COLO668 (cell line): ENCODE measurements around the gene TMEM53.

Experiments used
- DNase-seq: peaks from one replicate; lab custom pipeline; 2025; ENCODE audit not compliant: unreplicated experiment; lab: John Stamatoyannopoulos, UW

Gene TMEM53

GRCh38 chr1:44606701-44607281 is 67.5 kb downstream of the TMEM53 start:
- no peak for DNase-seq

- DNase-seq: no peak
These were observed 68.2 kb downstream of the TMEM53 start for GRCh38 chr1:44605914-44606615.

- DNase-seq: peak; percentile 82
These were observed 69.9 kb downstream of the TMEM53 start for GRCh38 chr1:44604157-44604955.

GRCh38 chr1:44603718-44604117 is 70.6 kb downstream of the TMEM53 start:
- peak; percentile 99 for DNase-seq
